Small intestine (tissue), 7 donors: Measurements from ENCODE around the gene FBXO46. TPM values are rescaled to one million over a fixed set of nuclear protein-coding genes. Genes with fewer than 3 reads are reported as not detected.

ENCODE experiments used
- DNase-seq, 2 donors: peaks; one replicate each; pipeline versions ENCODE4 v3.0.0 to v3.0.0-alpha.2; 2013
- FAIRE-seq: peaks from 2 replicates; lab custom pipeline; 2012; peaks lifted over from hg19 to GRCh38; lab: Jason Lieb, UNC
- H3K27ac ChIP-seq, 3 donors: one replicate each; pipeline ENCODE4 v1.5.1; 2013; ENCODE audit warnings: low read length in 2 of 3, mild to moderate bottlenecking in 2 of 3, control low read depth in 1 of 3, inconsistent platforms in 1 of 3, low read depth in 1 of 3, moderate library complexity in 1 of 3
- H3K27me3 ChIP-seq, 3 donors: one replicate each; pipeline ENCODE4 v1.6.1; 2013; ENCODE audit warnings: low read length in 3 of 3, inconsistent platforms in 1 of 3; ENCODE audit not compliant: control insufficient read depth in 3 of 3, insufficient read depth in 3 of 3
- H3K36me3 ChIP-seq, 3 donors: one replicate each; pipeline ENCODE4 v1.6.1; 2013; ENCODE audit warnings: low read length in 3 of 3, inconsistent platforms in 1 of 3, low read depth in 1 of 3, mild to moderate bottlenecking in 1 of 3, moderate library complexity in 1 of 3; ENCODE audit not compliant: control insufficient read depth in 3 of 3, insufficient read depth in 2 of 3
- H3K4me1 ChIP-seq, 3 donors: one replicate each; pipeline ENCODE4 v1.6.1; 2013; ENCODE audit warnings: low read length in 2 of 3, inconsistent platforms in 1 of 3, low read depth in 1 of 3, mild to moderate bottlenecking in 1 of 3, moderate library complexity in 1 of 3; ENCODE audit not compliant: control insufficient read depth in 3 of 3, insufficient read depth in 2 of 3
- H3K4me3 ChIP-seq, 3 donors: one replicate each; pipeline ENCODE4 v1.5.1; 2013; ENCODE audit warnings: low read length in 3 of 3, control low read depth in 1 of 3, inconsistent platforms in 1 of 3, low read depth in 1 of 3, mild to moderate bottlenecking in 1 of 3, moderate library complexity in 1 of 3
- H3K9me3 ChIP-seq, 2 donors: one replicate each; pipeline ENCODE4 v1.6.1; 2013; ENCODE audit warnings: low read depth in 1 of 2, low read length in 1 of 2; ENCODE audit not compliant: control insufficient read depth in 2 of 2, insufficient read depth in 1 of 2
- WGBS, 3 donors: extraction: QIAGEN DNeasy Blood & Tissue Kit; methylation state at CpG; one replicate each; pipeline ENCODE4 v1.1.7; 2013; 5-methylcytosine and 5-hydroxymethylcytosine counted together
- polyA plus RNA-seq, 4 donors: library from polyadenylated mRNA; stranded (reverse) in 3 of 4; unstranded in 1 of 4; fragments of 200-250 nt in 3 of 4; fragments of 120-200 nt in 1 of 4; gene quantifications; one replicate each; pipeline versions ENCODE4 v1.2.1 to v1.2.3, GENCODE V29; 2013
- donor health status: healthy with polysubstance abuse.
- donor health status: control.
- donor health status: control.
- donor health status: Bipolar disorder and iron deficiency.
- donor health status: healthy.

Gene FBXO46
- polyA plus RNA-seq, 4 donors = 5.4 to 16.6 (median 9.3) TPM

- H3K27ac ChIP-seq = peak overlapping the region in 2 of 3 donors; percentile 41 to 60
- FAIRE-seq = no peak
- peak; percentile 90 to 94 for DNase-seq
- H3K36me3 ChIP-seq = peaks cover 3 to 39% (median 3%) of the 10 kb centered on the region in 3 donors
- peaks cover 0 to 27% (median 0%) of the 10 kb centered on the region in 3 donors for H3K27me3 ChIP-seq
- peaks cover 0 to 2% of the 10 kb centered on the region in 2 donors for H3K9me3 ChIP-seq
- peaks cover 0 to 20% (median 0%) of the 10 kb centered on the region in 3 donors for H3K4me1 ChIP-seq
- 0 to 2% (median 2%) methylated on average over 48 to 51 of the region's 51 CpGs for WGBS, 3 donors
- H3K4me3 ChIP-seq = peak overlapping the region in 2 of 3 donors; percentile 18 to 35
These were observed 49.2 kb downstream of the FBXO46 start for GRCh38 chr19:45681391-45682015.

GRCh38 chr19:45677351-45678230 lies 53.1 kb downstream of the FBXO46 start:
- no peaks in the 10 kb centered on the region for H3K36me3 ChIP-seq
- WGBS, 3 donors = 2 to 4% (median 3%) methylated on average over 48 to 49 of the region's 49 CpGs
- peaks cover 0 to 39% (median 0%) of the 10 kb centered on the region in 3 donors for H3K27me3 ChIP-seq
- no peak for FAIRE-seq
- H3K27ac ChIP-seq = no peak overlapping the region
- H3K4me1 ChIP-seq = peaks cover 0 to 20% (median 0%) of the 10 kb centered on the region in 3 donors
- H3K9me3 ChIP-seq = peaks cover 0 to 2% of the 10 kb centered on the region in 2 donors
- peak; percentile 94 to 95 for DNase-seq
- H3K4me3 ChIP-seq = peak overlapping the region; percentile 25 to 39 (median 37)

- FAIRE-seq = no peak
- no peaks in the 10 kb centered on the region for H3K36me3 ChIP-seq
- H3K4me3 ChIP-seq = peak overlapping the region; percentile 25 to 39 (median 37)
- H3K27me3 ChIP-seq = peaks cover 0 to 42% (median 0%) of the 10 kb centered on the region in 3 donors
- peaks cover 0 to 2% of the 10 kb centered on the region in 2 donors for H3K9me3 ChIP-seq
- 3 to 6% (median 3%) methylated on average over 9 to 28 of the region's 28 CpGs for WGBS, 3 donors
- no peak overlapping the region for H3K27ac ChIP-seq
- peaks cover 0 to 20% (median 0%) of the 10 kb centered on the region in 3 donors for H3K4me1 ChIP-seq
- DNase-seq = peak; percentile 24 to 46
These were observed 53.8 kb downstream of the FBXO46 start for GRCh38 chr19:45676851-45677263.

GRCh38 chr19:45674946-45675345 lies 55.8 kb downstream of the FBXO46 start:
- peaks cover 0 to 61% (median 0%) of the 10 kb centered on the region in 3 donors for H3K27me3 ChIP-seq
- no peak overlapping the region for H3K27ac ChIP-seq
- H3K4me1 ChIP-seq = peaks cover 0 to 26% (median 0%) of the 10 kb centered on the region in 3 donors
- 48 to 66% (median 54%) methylated on average over 7 of the region's 7 CpGs for WGBS, 3 donors
- H3K36me3 ChIP-seq = no peaks in the 10 kb centered on the region
- H3K4me3 ChIP-seq = no peak overlapping the region
- FAIRE-seq (no peak), DNase-seq (no peak)
- H3K9me3 ChIP-seq = peaks cover 0 to 2% of the 10 kb centered on the region in 2 donors

- Histone ChIP-seq H3K36me3 (no peaks in the 10 kb centered on the region), H3K27ac (no peak overlapping the region), H3K27me3 (peaks cover 0 to 68% (median 0%) of the 10 kb centered on the region in 3 donors), H3K4me1 (peaks cover 0 to 25% (median 0%) of the 10 kb centered on the region in 3 donors), H3K9me3 (no peaks in the 10 kb centered on the region), H3K4me3 (peak overlapping the region in 2 of 3 donors; percentile 19 to 24)
- WGBS, 3 donors = 8 to 11% (median 10%) methylated on average over 26 to 42 of the region's 42 CpGs
- no peak for FAIRE-seq
- peak; percentile 84 to 91 for DNase-seq
These were observed 59.8 kb downstream of the FBXO46 start for GRCh38 chr19:45670670-45671453.

GRCh38 chr19:45668342-45668871 lies 62.3 kb downstream of the FBXO46 start:
- peak overlapping the region in 2 of 3 donors; percentile 22 to 47 for H3K27ac ChIP-seq
- DNase-seq (no peak), FAIRE-seq (no peak)
- H3K4me3 ChIP-seq = peak overlapping the region; percentile 13 to 36 (median 32)
- peaks cover 0 to 64% (median 3%) of the 10 kb centered on the region in 3 donors for H3K27me3 ChIP-seq
- H3K9me3 ChIP-seq = no peaks in the 10 kb centered on the region
- WGBS, 3 donors = 0 to 2% (median 1%) methylated on average over 19 of the region's 19 CpGs
- H3K36me3 ChIP-seq = no peaks in the 10 kb centered on the region
- H3K4me1 ChIP-seq = peaks cover 0 to 25% (median 0%) of the 10 kb centered on the region in 3 donors

GRCh38 chr19:45667620-45668341 lies 62.9 kb downstream of the FBXO46 start, which contains the start of gene GIPR:
Gene GIPR, plus strand, starts transcription at chr19:45668221. Its CDS starts 1,300 bp downstream, at chr19:45669521.
- Histone ChIP-seq H3K9me3 (no peaks in the 10 kb centered on the region), H3K36me3 (no peaks in the 10 kb centered on the region), H3K4me1 (peaks cover 0 to 25% (median 0%) of the 10 kb centered on the region in 3 donors), H3K27me3 (peaks cover 0 to 64% (median 3%) of the 10 kb centered on the region in 3 donors), H3K4me3 (peak within 1 kb of the TSS; percentile 13 to 36 (median 32)), H3K27ac (peak within 1 kb of the TSS in 2 of 3 donors; percentile 22 to 47)
- WGBS, 3 donors = 7 to 12% (median 7%) methylated on average over 15 of the region's 15 CpGs
- DNase-seq (peak; percentile 51 to 68), FAIRE-seq (no peak)
